Heart left ventricle (tissue), 16 donors: Measurements from ENCODE around the gene FARSB. TPM values are rescaled to one million over a fixed set of nuclear protein-coding genes. Genes with fewer than 3 reads are reported as not detected.

Source experiments
- ATAC-seq, 4 donors: fragments of 200-7000 bp; cut with Tn5 transposase; one replicate each; pipeline ENCODE4 v1.9.1; 2020 to 2022; ENCODE audit warnings: moderate library complexity in 4 of 4, mild to moderate bottlenecking in 3 of 4, moderate number of reproducible peaks in 1 of 4
- DNase-seq, 5 donors: peaks; one replicate each; pipeline ENCODE4 v3.0.0-alpha.2; 2020
- H3K27ac ChIP-seq, 12 donors: fragments of 200-600 bp; sonication (generic) in 4 of 12; one replicate each; pipeline versions ENCODE4 v1.5.0 to v1.8.0; 2016 to 2022; ENCODE audit warnings: mild to moderate bottlenecking in 2 of 12
- H3K27me3 ChIP-seq, 9 donors: fragments of 200-600 bp; sonication (generic) in 2 of 9; one replicate each; pipeline versions ENCODE4 v1.5.1 to v1.8.0; 2016 to 2022; ENCODE audit warnings: mild to moderate bottlenecking in 3 of 9
- H3K36me3 ChIP-seq, 9 donors: fragments of 200-600 bp; sonication (generic) in 2 of 9; one replicate each; pipeline versions ENCODE4 v1.5.0 to v1.8.0; 2018 to 2022; ENCODE audit warnings: mild to moderate bottlenecking in 2 of 9
- H3K4me1 ChIP-seq, 12 donors: fragments of 200-600 bp; sonication (generic) in 4 of 12; one replicate each; pipeline versions ENCODE4 v1.5.0 to v1.8.0; 2016 to 2022; ENCODE audit warnings: mild to moderate bottlenecking in 3 of 12
- H3K4me3 ChIP-seq, 12 donors: fragments of 200-600 bp; sonication (generic) in 4 of 12; one replicate each; pipeline versions ENCODE4 v1.5.0 to v1.8.0; 2017 to 2022; ENCODE audit warnings: mild to moderate bottlenecking in 9 of 12, moderate library complexity in 4 of 12
- H3K9me3 ChIP-seq, 12 donors: fragments of 200-600 bp; sonication (generic) in 4 of 12; one replicate each; pipeline versions ENCODE4 v1.5.0 to v1.8.0; 2016 to 2022; ENCODE audit warnings: mild to moderate bottlenecking in 1 of 12
- CTCF ChIP-seq, 12 donors: fragments of 200-600 bp; sonication (generic) in 4 of 12; IDR thresholded peaks; one replicate each; pipeline versions ENCODE4 v1.5.0 to v1.8.0; 2018 to 2022; ENCODE audit warnings: antibody characterized with exemption in 12 of 12, mild to moderate bottlenecking in 5 of 12
- POLR2A ChIP-seq, 2 donors: fragments of 450-650 bp; IDR thresholded peaks; one replicate each; pipeline ENCODE4 v1.6.1; 2017; ENCODE audit warnings: antibody characterized with exemption in 2 of 2, mild to moderate bottlenecking in 2 of 2, moderate library complexity in 2 of 2
- WGBS, 4 donors: extraction: QIAGEN DNeasy Blood & Tissue Kit in 2 of 4; methylation state at CpG; one replicate each; pipeline versions ENCODE4 v1.1.5 to v1.1.7; 2013 to 2018; 5-methylcytosine and 5-hydroxymethylcytosine counted together
- intact Hi-C, 10 donors: fragments of 100-400 bp; cut with DNase I; formaldehyde crosslinking; loops; one replicate each; pipeline versions ENCODE4 v1.11.1 to v1.14.2; 2022
- polyA plus RNA-seq, 2 donors: library from polyadenylated mRNA; stranded (reverse); fragments of 200-250 nt; gene quantifications; one replicate each; pipeline ENCODE4 v1.2.3, GENCODE V29; 2013
- total RNA-seq, 9 donors: library from RNA; depleted of rRNA in 2 of 9; stranded (reverse); fragments of >200 nt in 2 of 9; fragmentation: NEBNext Ultra II Directional in 3 of 9; extraction: Animal tissue kit (Norgen Biotek cat#: 25700) in 3 of 9; gene quantifications; one replicate each; pipeline versions ENCODE4 v1.1.0 to v1.2.4, GENCODE V29; 2016 to 2023
- donor health status: ischemic (EF 13 %, LVEDD 7.1; RV severe dilation, severe dysfunction).
- donor health status: healthy with polysubstance abuse.
- donor health status: DM: no; HTN: yes; CAD: no.
- donor health status: DM: no; HTN: no; CAD: no.
- donor health status: ischemic (EF 25% LVEDD 6.9; RV normal size, moderate dysfunction).
- donor health status: ischemic (EF 25% LVEDD 5.7; RV mildly dilated, moderate dysfunction).
- donor health status: healthy.
- donor health status: DM: yes; HTN: yes; CAD: no.
- donor health status: ischemic (EF 35%, LVEDD 5.7; RV mildly dilated, moderate dysfunction).
- donor health status: nonischemic (EF 11% LVEDD 7.7; RV severe dilation, severe dysfunction).
- donor health status: DM: yes; HTN: yes; CAD: no.
- donor health status: PGD.
- donor health status: ischemic (EF 29% LVEDD 5.4; RV normal size, mild dysfunction).
- donor health status: nonischemic (EF 23%, LVEDD 6.1; RV moderate dilation, normal function).

FARSB gene
- total and polyA plus RNA-seq, 11 donors: 9.8 to 29.2 (median 19.5) TPM

- Histone ChIP-seq H3K4me3 (no peak overlapping the region), H3K9me3 (no peaks in the 10 kb centered on the region), H3K4me1 (peaks cover 0 to 6% (median 0%) of the 10 kb centered on the region in 12 donors), H3K27me3 (peaks cover 0 to 24% (median 0%) of the 10 kb centered on the region in 9 donors), H3K27ac (no peak overlapping the region), H3K36me3 (no peaks in the 10 kb centered on the region)
- ATAC-seq (no peak), DNase-seq (no peak)
- TF ChIP-seq POLR2A (IDR thresholded peaks at IDR 0.05): no peak
- no peak for TF ChIP-seq CTCF (IDR thresholded peaks at IDR 0.05)
- 63 to 72% (median 69%) methylated on average over 3 of the region's 3 CpGs for WGBS, 4 donors
- intact Hi-C loops: no loop called here
These were observed 106.9 kb downstream of the FARSB start for GRCh38 chr2:222548992-222549391.

GRCh38 chr2:222547083-222547482 lies 108.8 kb downstream of the FARSB start:
- intact Hi-C loops: no loop called here
- no peaks in the 10 kb centered on the region for H3K9me3 ChIP-seq
- no peak overlapping the region for H3K27ac ChIP-seq
- H3K4me1 ChIP-seq: peaks cover 0 to 6% (median 0%) of the 10 kb centered on the region in 12 donors
- no peak for TF ChIP-seq POLR2A (IDR thresholded peaks at IDR 0.05)
- TF ChIP-seq CTCF (IDR thresholded peaks at IDR 0.05): no peak
- no peaks in the 10 kb centered on the region for H3K36me3 ChIP-seq
- 84 to 90% (median 86%) methylated on average over 5 of the region's 5 CpGs for WGBS, 4 donors
- DNase-seq (no peak), ATAC-seq (no peak)
- no peak overlapping the region for H3K4me3 ChIP-seq
- H3K27me3 ChIP-seq: peaks cover 0 to 8% (median 0%) of the 10 kb centered on the region in 9 donors

- no peak overlapping the region for H3K4me3 ChIP-seq
- no peak for ATAC-seq
- TF ChIP-seq CTCF (IDR thresholded peaks at IDR 0.05): no peak
- TF ChIP-seq POLR2A (IDR thresholded peaks at IDR 0.05): no peak
- H3K36me3 ChIP-seq: no peaks in the 10 kb centered on the region
- peak overlapping the region in 1 of 12 donors; percentile 4 for H3K27ac ChIP-seq
- intact Hi-C loops: no loop called here
- H3K4me1 ChIP-seq: peaks cover 0 to 6% (median 0%) of the 10 kb centered on the region in 12 donors
- H3K27me3 ChIP-seq: peaks cover 0 to 5% (median 0%) of the 10 kb centered on the region in 9 donors
- H3K9me3 ChIP-seq: no peaks in the 10 kb centered on the region
- DNase-seq: no peak
- 77 to 83% (median 78%) methylated on average over 6 of the region's 6 CpGs for WGBS, 4 donors
These were observed 109.8 kb downstream of the FARSB start for GRCh38 chr2:222545823-222546795.

- intact Hi-C loops: no loop called here
- peaks cover 0 to 6% (median 0%) of the 10 kb centered on the region in 12 donors for H3K4me1 ChIP-seq
- TF ChIP-seq CTCF (IDR thresholded peaks at IDR 0.05): no peak
- no peak for TF ChIP-seq POLR2A (IDR thresholded peaks at IDR 0.05)
- ATAC-seq (no peak), DNase-seq (no peak)
- 78 to 88% (median 85%) methylated on average over 1 of the region's 1 CpG for WGBS, 4 donors
- no peaks in the 10 kb centered on the region for H3K36me3 ChIP-seq
- no peak overlapping the region for H3K27ac ChIP-seq
- H3K4me3 ChIP-seq: no peak overlapping the region
- no peaks in the 10 kb centered on the region for H3K27me3 ChIP-seq
- no peaks in the 10 kb centered on the region for H3K9me3 ChIP-seq
These were observed 111.2 kb downstream of the FARSB start for GRCh38 chr2:222544661-222545060.
